ENCODE data around the gene JPT2. TPM values are rescaled to one million over a fixed set of nuclear protein-coding genes. Genes with fewer than 3 reads are reported as not detected.

The JPT2 gene
- total and polyA plus RNA-seq, 10 of the 15 experiments (the other 5 are each of a cell fraction or from before 2014, with no cell fraction given), result 11.7 to 78.4 (median 48.4) TPM

DNA sequence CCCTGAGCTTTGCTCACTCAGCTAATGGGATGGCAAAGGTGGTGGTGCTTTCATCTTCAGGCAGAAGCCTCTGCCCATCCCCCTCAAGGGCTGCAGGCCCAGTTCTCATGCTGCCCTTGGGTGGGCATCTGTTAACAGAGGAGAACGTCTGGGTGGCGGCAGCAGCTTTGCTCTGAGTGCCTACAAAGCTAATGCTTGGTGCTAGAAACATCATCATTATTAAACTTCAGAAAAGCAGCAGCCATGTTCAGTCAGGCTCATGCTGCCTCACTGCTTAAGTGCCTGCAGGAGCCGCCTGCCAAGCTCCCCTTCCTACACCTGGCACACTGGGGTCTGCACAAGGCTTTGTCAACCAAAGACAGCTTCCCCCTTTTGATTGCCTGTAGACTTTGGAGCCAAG, 22.2 kb downstream of the JPT2 start:
- Histone ChIP-seq H3K9me3 (replicated peaks; ENCODE audit: control insufficient read depth, insufficient read depth, low read length) (no peaks in the 10 kb centered on the region), H3K36me3 (ENCODE audit: control insufficient read depth in 2 of 2, insufficient read depth in 2 of 2, low read length in 1 of 2) (peaks cover 22 to 24% of the 10 kb centered on the region in 2 experiments), H3K4me3 (no peak overlapping the region), H4K20me1 (ENCODE audit: control insufficient read depth, insufficient read depth) (no peaks in the 10 kb centered on the region), H3K27ac (ENCODE audit: control insufficient read depth, insufficient read depth) (no peak overlapping the region), H3K4me1 (ENCODE audit: control insufficient read depth, insufficient read depth, low read length) (peaks cover 4% of the 10 kb centered on the region; the same call in 1 of the 2 replicates), H3K79me2 (ENCODE audit: control insufficient read depth, insufficient read depth, low read length) (no peaks in the 10 kb centered on the region), H3K27me3 (replicated peaks in 1 of 2; ENCODE audit: control insufficient read depth in 2 of 2, insufficient read depth in 2 of 2, low read length in 1 of 2) (no peaks in the 10 kb centered on the region), H3K9ac (ENCODE audit: control insufficient read depth, insufficient read depth, low read length) (no peak overlapping the region), H3K4me2 (ENCODE audit: control insufficient read depth, insufficient read depth) (no peak overlapping the region), H2AFZ (ENCODE audit: control insufficient read depth, low read depth, low read length) (no peak overlapping the region)
- BruUV-seq (replicated peaks), result no TSS peak
- RAD21 ChIA-PET (ENCODE audit: unreplicated experiment), result no interaction called here
- 98% methylated on average over 3 of the region's 3 CpGs for WGBS (ENCODE audit: insufficient coverage, insufficient replicate concordance, low lambda C conversion rate, missing lambda C conversion rate)
- SMC1A ChIA-PET (ENCODE audit: uncharacterized antibody, unreplicated experiment), result interaction anchor here (0.7 kb wide), 1 partner anchor 24 kb away, joined by 3 read pairs; no protein-coding TSS in a partner anchor
- in situ Hi-C loops (cut with MboI), result no loop called here
- CTCF ChIA-PET, result interaction anchor here (1.1 kb wide), 1 partner anchor 23 kb away, joined by 4 read pairs; no protein-coding TSS in a partner anchor
- ATAC-seq (no peak), FAIRE-seq (no peak), DNase-seq (ENCODE audit: low read depth, low spot score) (no peak)
- POLR2A ChIA-PET, result interaction anchor here (1.0 kb wide), 1 partner anchor 72 kb away, joined by 3 read pairs; the partner anchor contains the start of genes EME2 and MRPS34
- intact Hi-C loops (cut with micrococcal nuclease; ENCODE audit: unreplicated experiment), result no loop called here
- TF ChIP-seq, protein P1, sequence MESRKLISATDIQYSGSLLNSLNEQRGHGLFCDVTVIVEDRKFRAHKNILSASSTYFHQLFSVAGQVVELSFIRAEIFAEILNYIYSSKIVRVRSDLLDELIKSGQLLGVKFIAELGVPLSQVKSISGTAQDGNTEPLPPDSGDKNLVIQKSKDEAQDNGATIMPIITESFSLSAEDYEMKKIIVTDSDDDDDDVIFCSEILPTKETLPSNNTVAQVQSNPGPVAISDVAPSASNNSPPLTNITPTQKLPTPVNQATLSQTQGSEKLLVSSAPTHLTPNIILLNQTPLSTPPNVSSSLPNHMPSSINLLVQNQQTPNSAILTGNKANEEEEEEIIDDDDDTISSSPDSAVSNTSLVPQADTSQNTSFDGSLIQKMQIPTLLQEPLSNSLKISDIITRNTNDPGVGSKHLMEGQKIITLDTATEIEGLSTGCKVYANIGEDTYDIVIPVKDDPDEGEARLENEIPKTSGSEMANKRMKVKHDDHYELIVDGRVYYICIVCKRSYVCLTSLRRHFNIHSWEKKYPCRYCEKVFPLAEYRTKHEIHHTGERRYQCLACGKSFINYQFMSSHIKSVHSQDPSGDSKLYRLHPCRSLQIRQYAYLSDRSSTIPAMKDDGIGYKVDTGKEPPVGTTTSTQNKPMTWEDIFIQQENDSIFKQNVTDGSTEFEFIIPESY (IDR thresholded peaks at IDR 0.05), result no peak
- TF ChIP-seq ZSCAN29 (IDR thresholded peaks at IDR 0.05), result no peak
- TF ChIP-seq, protein P2, sequence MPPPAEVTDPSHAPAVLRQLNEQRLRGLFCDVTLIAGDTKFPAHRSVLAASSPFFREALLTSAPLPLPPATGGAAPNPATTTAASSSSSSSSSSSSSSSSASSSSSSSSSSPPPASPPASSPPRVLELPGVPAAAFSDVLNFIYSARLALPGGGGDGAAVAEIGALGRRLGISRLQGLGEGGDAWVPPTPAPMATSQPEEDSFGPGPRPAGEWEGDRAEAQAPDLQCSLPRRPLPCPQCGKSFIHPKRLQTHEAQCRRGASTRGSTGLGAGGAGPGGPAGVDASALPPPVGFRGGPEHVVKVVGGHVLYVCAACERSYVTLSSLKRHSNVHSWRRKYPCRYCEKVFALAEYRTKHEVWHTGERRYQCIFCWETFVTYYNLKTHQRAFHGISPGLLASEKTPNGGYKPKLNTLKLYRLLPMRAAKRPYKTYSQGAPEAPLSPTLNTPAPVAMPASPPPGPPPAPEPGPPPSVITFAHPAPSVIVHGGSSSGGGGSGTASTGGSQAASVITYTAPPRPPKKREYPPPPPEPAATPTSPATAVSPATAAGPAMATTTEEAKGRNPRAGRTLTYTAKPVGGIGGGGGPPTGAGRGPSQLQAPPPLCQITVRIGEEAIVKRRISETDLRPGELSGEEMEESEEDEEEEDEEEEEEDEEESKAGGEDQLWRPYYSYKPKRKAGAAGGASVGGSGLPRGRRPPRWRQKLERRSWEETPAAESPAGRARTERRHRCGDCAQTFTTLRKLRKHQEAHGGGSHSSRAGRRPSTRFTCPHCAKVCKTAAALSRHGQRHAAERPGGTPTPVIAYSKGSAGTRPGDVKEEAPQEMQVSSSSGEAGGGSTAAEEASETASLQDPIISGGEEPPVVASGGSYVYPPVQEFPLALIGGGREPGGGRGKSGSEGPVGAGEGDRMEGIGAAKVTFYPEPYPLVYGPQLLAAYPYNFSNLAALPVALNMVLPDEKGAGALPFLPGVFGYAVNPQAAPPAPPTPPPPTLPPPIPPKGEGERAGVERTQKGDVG (CRISPR knock-in tag; IDR thresholded peaks at IDR 0.05), result no peak
- TF ChIP-seq SREBF1 (IDR thresholded peaks at IDR 0.05; ENCODE audit: low read length), result no peak
- no peak for TF ChIP-seq ZNF384 (IDR thresholded peaks at IDR 0.05; ENCODE audit: borderline replicate concordance, low read depth, low read length)
- TF ChIP-seq, protein P3, sequence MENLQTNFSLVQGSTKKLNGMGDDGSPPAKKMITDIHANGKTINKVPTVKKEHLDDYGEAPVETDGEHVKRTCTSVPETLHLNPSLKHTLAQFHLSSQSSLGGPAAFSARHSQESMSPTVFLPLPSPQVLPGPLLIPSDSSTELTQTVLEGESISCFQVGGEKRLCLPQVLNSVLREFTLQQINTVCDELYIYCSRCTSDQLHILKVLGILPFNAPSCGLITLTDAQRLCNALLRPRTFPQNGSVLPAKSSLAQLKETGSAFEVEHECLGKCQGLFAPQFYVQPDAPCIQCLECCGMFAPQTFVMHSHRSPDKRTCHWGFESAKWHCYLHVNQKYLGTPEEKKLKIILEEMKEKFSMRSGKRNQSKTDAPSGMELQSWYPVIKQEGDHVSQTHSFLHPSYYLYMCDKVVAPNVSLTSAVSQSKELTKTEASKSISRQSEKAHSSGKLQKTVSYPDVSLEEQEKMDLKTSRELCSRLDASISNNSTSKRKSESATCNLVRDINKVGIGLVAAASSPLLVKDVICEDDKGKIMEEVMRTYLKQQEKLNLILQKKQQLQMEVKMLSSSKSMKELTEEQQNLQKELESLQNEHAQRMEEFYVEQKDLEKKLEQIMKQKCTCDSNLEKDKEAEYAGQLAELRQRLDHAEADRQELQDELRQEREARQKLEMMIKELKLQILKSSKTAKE (IDR thresholded peaks at IDR 0.05; ENCODE audit: low read depth, poor library complexity, severe bottlenecking), result no peak
- TF ChIP-seq NR2C2 (IDR thresholded peaks at IDR 0.05; ENCODE audit: borderline replicate concordance, control insufficient read depth, insufficient read length, low read depth), result no peak
- no peak for TF ChIP-seq MYC (IDR thresholded peaks at IDR 0.05; ENCODE audit: insufficient read depth, insufficient read length, insufficient replicate concordance, low read length, severe bottlenecking)
- no peak for TF ChIP-seq DPF2 (IDR thresholded peaks at IDR 0.05)
- no peak for TF ChIP-seq NFIC (IDR thresholded peaks at IDR 0.05; ENCODE audit: low read depth, low read length)
- TF ChIP-seq, protein P4, sequence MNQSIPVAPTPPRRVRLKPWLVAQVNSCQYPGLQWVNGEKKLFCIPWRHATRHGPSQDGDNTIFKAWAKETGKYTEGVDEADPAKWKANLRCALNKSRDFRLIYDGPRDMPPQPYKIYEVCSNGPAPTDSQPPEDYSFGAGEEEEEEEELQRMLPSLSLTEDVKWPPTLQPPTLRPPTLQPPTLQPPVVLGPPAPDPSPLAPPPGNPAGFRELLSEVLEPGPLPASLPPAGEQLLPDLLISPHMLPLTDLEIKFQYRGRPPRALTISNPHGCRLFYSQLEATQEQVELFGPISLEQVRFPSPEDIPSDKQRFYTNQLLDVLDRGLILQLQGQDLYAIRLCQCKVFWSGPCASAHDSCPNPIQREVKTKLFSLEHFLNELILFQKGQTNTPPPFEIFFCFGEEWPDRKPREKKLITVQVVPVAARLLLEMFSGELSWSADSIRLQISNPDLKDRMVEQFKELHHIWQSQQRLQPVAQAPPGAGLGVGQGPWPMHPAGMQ (IDR thresholded peaks at IDR 0.05; ENCODE audit: borderline replicate concordance), result no peak
- no peak for TF ChIP-seq NFYA (IDR thresholded peaks at IDR 0.05; ENCODE audit: borderline replicate concordance, low read depth, low read length)
- TF ChIP-seq LARP7 (IDR thresholded peaks at IDR 0.05), result no peak
- no peak for TF ChIP-seq SRF (IDR thresholded peaks at IDR 0.05; ENCODE audit: low read depth in 2 of 2, low read length in 2 of 2)
- TF ChIP-seq MEF2A (IDR thresholded peaks at IDR 0.05; ENCODE audit: insufficient read depth, low read depth, low read length), result no peak
- no peak for TF ChIP-seq ZNF622 (IDR thresholded peaks at IDR 0.05)
- TF ChIP-seq PML (IDR thresholded peaks at IDR 0.05; ENCODE audit: low read length), result no peak
